CD4-positive, alpha-beta T cell treated with Interleukin-17A for 1 hour (primary cell): Measurements from ENCODE around the gene CYP2B6.
A peak's percentile ranks its signal among the peaks of the same experiment; 100 is the strongest.
"Not testable (repeated sequence)": the region's sequence is repeated elsewhere in the genome, so short reads cannot be mapped to it uniquely, and the experiment has no call there.

Experiments used
- DNase-seq: peaks from one replicate; pipeline ENCODE4 v3.0.0-alpha.2; 2020

CYP2B6 gene

DNA sequence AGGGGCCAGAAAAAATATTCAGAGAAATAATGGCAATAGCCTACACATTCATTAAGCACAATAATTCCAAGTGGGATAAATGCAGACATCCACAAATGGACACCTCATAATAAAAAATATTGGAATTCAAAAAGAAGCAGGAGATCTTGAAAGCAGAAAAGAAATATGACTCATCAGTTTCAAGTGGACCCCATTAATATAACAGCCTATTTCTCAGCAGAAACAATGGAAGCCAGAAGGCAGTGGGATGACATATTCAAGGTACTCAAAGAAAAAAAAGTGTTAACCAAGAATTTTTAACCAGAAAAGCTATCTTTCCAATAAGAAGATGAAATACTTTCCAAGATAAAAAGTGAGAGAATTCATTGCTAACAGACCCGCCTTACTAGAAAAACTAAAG lies 48.7 kb downstream of the CYP2B6 start:
- no peak for DNase-seq

DNA sequence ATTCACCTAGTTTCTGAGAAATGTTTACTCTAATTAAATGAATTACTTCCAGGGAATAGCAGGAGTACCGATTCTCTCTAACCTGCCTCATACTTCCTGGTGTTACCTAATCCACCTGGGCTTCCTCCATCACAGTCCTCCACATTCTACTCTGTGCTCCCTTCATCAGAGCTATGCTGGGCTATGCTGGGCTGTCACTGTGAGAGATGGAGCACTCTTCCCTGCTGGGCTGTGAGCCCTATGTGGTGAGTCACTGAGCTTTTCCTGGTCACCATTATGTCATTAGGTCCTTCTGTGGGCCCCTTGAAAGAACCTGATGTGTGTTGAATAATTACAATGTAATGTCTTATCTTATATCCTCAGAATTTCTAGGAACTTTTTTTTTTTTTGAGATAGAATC lies 54.0 kb downstream of the CYP2B6 start:
- DNase-seq: not testable (repeated sequence)

DNA sequence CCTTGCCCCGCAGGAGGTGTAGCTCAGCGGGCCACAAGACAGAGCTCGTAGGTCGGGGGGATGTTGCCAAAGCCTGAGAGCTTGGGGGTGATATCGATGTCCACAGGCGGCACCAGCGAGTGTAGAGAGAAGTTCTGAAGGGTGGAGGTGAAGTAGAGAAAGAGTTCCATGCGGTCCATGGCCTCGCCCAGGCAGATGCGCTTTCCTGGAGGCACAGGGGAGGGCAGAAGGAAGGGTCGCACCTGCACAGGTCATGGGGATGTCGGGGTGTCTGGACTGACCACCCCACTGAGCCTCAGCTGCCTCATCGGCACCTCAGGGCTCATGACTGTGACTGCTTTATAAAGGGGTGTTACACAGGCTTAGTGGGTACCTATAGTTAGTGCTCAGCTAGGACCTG lies 59.3 kb downstream of the CYP2B6 start:
- no peak for DNase-seq

DNA sequence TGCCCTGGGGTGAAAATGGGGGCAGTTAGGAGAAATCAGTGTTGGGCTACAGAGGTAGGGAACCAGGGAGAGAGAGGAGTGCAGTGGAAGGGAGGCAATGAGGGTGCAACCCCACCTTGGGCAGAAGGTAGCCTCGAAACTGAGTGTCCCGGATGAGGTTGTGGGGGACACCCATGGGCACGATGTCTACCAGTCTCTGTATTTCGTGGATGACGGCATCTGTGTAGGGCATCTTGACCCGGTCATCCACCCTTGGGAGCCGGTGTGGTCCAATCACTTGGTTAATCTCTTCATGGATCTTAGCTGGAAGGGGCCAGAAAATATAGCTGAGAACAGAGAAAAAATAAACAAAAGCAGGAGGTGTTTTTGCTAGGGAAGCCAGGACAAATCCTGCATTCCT lies 61.1 kb downstream of the CYP2B6 start:
- not testable (repeated sequence) for DNase-seq

DNA sequence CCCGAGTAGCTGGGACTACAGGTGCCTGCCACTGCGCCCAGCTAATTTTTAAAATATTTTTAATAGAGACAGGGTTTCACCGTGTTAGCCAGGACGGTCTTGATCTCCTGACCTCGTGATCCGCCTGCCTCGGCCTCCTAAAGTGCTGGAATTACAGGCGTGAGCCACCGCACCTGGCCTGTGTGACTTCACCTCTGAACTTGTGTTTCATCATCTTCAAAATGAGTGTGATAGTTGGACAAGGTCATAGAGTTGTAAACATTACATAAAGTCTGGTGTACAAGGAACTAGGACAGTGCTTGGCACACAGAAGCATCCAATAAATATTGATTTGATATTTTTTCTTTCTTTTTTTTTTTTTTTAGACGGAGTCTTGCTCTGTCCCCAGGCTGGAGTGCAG lies 62.2 kb downstream of the CYP2B6 start:
- not testable (repeated sequence) for DNase-seq

DNA sequence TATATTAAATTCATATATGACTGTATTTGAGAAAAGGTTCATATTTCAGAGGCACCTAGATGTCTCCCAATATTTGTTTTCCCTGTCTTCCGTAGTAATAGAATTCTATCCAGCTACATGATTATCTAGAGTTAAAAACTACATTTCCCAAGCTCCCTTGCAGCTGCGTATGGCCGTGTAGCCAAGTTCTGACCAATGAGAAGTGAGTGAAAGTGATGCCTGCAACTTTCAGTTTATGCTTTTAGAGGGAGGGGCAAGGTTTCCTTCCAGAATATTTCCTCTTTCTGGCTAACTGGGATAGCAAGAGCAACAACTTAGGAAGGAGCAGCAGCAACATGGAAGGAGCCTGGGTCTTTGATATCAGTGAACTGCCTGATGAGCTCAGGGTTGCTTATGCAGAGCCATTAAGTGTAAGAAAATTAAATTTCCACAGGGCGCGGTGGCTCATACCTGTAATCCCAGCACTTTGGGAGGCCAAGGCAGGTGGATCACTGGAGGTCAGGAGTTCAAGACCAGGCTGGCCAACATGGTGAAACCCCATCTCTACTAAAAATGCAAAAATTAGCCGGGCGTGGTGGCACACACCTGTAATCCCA lies 74.0 kb downstream of the CYP2B6 start:
- DNase-seq: peak; percentile 20
